T-helper 1 cell treated with Interleukin-12 subunit alpha and Interleukin-12 subunit beta and Interleukin-4 antibody, amounts not matched to agents 30 ng/mL and 1 ng/mL, for 36 hours (primary cell): Measurements from ENCODE around the gene HNRNPA0. TPM values are rescaled to one million over a fixed set of nuclear protein-coding genes. Genes with fewer than 3 reads are reported as not detected.

Experiments used
- intact Hi-C: fragments of 100-400 bp; cut with micrococcal nuclease; formaldehyde crosslinking; loops from one replicate; pipeline ENCODE4 v1.15.1; 2024
- total RNA-seq: library from RNA; stranded (reverse); gene quantifications from 2 replicates; pipeline ENCODE4 v1.2.3, GENCODE V29; 2022

The HNRNPA0 gene
- total RNA-seq, 1 donor from 2014 or later, result 29.3 TPM

DNA sequence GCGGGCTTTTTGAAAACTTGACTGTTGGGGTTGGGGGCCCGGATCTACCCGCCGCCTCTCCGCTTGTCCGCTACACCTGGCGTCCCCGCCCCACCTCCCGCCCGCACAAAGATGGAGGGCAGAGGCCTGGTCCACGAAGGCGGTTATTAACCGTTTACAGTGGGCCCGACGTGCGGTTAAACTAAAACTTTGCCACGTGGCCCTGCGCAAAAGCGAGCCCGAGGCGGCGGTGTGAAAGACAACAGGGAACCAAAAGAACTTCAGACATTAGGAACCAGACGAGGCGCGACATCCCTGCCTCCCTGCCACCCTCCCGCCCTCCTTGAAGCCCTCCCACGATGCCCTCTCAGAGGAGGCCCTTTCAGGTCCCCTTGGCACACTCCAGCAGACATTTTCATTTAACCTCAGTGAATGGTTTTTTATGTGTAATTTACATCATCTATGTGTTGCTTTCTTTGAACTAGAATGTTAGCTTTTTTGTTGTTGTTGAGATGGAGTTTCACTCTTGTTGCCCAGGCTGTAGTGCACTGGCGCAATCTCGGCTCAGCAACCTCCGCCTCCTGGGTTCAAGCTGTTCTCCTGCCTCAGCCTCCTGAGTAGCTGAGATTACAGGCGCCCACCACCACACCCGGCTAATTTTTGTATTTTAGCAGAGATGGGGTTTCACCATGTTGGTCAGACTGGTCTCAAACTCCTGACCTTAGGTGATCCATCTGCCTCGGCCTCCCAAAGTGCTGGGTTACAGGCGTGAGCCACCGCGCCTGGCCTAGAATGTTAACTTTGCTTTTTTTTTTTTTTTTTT lies 999 bp upstream of the HNRNPA0 start:
- intact Hi-C loops, result loop anchor here (1.0 to 10.0 kb wide), 15 partner anchors 58 to 1637 kb away; partner anchors contain the start of genes BRD8, EGR1, ETF1 and FAM53C

GRCh38 chr5:137753691-137754187 lies 424 bp downstream of the HNRNPA0 start:
- intact Hi-C loops, result loop anchor here (1.0 to 10.0 kb wide), 16 partner anchors 56 to 1639 kb away; partner anchors contain the start of genes BRD8, CDC23, EGR1 and ETF1

DNA sequence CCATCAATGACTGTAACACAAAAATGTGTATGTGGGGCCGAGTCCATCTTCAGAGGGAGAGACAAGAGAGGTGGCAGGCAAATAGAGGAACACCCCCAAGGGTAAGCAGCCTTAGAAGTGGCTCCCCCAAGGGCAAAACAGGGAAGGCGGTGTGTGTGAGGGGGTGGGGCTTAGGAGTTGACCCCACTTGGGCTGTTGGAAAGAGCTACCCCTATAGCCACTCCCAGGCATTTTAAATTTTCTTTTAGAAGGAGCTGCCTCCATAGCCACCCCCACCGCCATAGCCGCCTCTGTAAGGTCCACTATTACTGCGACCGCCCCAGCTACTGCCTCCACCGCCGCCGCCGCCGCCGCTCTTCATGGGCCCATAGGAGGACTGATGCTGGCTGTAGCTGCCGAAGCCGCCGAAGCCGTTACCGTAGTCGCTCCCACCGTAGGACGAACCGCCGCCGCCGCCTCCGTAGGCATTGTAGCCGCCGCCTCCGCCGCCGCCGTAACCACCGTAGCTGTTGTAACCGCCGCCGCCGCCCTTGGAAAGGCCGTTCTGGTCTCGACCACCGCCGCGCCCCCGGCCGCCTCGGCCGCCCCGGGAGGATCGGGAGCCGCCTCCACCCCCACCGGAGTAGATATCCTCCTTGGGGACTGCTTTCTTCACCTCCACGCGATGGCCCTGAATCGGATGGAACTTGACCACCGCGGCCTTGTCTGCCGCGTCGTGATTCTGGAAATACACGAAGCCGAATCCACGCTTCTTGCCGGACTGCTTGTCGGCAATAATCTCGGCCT lies 1.1 kb downstream of the HNRNPA0 start:
- intact Hi-C loops, result loop anchor here (1.0 to 10.0 kb wide), 9 partner anchors 10 to 1639 kb away; partner anchors contain the start of genes CDC23, FAM53C, MATR3 and SIL1

GRCh38 chr5:137751869-137752491 lies 2.2 kb downstream of the HNRNPA0 start:
- intact Hi-C loops, result loop anchor here (1.0 to 10.0 kb wide), 9 partner anchors 9 to 1640 kb away; partner anchors contain the start of genes CDC23, FAM53C, MATR3 and SIL1

DNA sequence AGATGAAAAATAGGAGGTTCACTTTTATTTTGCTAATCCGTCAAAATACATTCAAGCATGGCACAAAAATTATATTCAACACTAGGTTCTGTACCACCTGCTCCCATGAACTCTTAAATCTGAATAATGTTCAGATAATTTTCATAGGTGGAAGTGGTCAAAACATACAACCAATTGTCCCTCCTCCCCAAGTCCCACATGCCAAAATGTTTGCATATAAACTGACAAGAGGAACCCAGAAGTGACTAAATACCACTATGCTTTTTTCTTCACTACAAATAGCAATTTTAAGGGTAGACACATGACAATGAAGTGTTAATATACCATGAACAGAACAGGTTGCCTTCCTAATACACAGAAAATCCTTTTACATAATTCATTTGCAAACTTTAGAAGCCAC lies 3.7 kb downstream of the HNRNPA0 start:
- intact Hi-C loops, result loop anchor here (5.0 to 10.0 kb wide), 6 partner anchors 53 to 1642 kb away; partner anchors contain the start of genes FAM53C, MATR3, SIL1 and SMAD5

DNA sequence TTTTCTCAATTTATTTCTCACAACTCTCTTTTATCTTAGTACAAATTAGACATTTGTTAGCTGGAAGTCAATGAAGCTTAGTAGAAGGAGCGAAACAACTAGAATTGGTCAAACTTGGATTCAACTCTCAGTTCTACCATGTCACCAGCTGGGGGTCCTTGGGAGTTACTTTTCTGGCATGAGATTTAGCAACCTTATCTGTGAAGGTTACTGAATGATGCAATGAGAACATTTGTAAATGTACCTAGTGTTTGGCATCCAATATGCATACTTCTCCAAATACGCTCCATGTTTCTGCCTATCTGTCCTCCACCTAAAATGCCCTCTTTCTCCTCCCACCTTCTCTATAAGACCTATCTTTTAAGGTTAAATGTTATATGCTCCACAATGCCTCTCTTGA lies 6.3 kb downstream of the HNRNPA0 start:
- intact Hi-C loops, result no loop called here

GRCh38 chr5:137743031-137743640 lies 11.0 kb downstream of the HNRNPA0 start:
- intact Hi-C loops, result loop anchor here (1.0 kb wide), 3 partner anchors 9 to 114 kb away; no protein-coding TSS in a partner anchor

DNA sequence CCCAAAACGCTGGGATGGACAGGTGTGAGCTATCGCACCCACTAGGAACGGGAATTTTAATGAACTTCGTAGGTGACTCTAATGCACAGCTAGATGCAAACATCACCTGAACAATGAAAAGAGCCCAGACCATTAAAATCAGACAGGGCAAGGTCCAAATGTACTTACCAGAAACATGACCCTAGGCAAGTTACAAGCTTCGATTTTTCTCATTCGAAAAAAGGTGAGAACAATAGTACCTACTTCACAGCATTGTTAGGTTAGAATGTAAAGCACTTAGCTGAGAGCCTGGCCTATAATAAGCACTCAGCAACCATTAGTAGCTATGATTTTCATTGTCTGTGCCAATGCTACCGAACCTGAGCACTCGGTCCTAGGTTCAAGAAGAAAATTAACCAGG lies 12.4 kb downstream of the HNRNPA0 start:
- intact Hi-C loops, result no loop called here

- intact Hi-C loops, result no loop called here
Observed at GRCh38 chr5:137739737-137740136, 14.4 kb downstream of the HNRNPA0 start.

DNA sequence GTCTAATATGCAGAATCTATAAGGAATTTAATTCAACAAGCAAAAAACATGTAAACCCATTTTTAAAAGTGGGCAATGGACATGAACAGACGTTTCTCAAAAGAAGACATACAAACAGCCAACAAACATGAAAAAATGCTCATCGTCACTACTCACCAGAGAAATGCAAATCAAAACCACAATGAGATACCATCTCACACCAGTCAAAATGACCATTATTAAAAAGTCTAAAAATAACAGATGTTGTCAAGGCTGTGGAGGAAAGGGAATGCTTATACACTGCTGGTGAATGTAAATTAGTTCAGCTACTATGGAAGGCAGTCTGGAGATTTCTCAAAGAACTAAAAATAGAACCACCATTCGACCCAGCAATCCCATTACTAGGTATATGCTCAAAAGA lies 15.2 kb downstream of the HNRNPA0 start:
- intact Hi-C loops, result no loop called here

DNA sequence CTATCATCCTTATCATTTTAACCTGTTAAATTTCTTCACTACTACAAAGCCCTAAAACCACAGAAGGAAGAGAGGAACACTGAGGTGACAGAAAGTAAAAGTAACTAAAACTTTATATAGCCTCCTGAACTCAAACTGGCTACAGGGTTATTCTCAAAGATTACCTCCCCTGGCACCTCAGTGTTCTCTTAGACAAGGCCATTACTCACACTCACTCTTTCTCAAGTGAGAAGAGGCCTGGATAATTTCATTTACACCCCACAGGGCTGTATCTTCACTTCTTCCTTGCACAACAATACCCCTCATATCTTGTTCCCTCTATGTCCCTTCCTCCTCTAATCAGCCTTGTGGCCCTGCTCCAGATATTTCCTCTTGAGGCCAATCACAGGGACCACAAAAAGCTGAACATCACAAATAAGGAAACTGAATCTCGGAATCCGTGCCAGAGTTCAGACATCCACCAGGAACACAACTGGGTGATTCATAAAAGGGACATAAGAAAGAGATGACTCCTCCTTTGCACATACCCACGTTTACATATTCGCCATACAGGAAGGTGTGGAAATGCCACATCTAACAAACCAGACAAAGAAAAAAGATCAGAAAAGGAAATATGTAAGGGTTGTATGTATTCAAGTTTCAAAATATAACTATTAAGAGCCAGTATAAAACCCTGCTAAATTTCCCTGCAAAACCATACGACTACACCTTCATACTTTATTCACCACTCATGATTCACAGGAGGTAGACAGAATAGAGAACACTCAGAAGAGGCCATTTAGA lies 16.6 kb downstream of the HNRNPA0 start:
- intact Hi-C loops, result loop anchor here (1.0 kb wide), 2 partner anchors 15 to 41 kb away; no protein-coding TSS in a partner anchor

GRCh38 chr5:137736496-137736895 lies 17.7 kb downstream of the HNRNPA0 start:
- intact Hi-C loops, result no loop called here

DNA sequence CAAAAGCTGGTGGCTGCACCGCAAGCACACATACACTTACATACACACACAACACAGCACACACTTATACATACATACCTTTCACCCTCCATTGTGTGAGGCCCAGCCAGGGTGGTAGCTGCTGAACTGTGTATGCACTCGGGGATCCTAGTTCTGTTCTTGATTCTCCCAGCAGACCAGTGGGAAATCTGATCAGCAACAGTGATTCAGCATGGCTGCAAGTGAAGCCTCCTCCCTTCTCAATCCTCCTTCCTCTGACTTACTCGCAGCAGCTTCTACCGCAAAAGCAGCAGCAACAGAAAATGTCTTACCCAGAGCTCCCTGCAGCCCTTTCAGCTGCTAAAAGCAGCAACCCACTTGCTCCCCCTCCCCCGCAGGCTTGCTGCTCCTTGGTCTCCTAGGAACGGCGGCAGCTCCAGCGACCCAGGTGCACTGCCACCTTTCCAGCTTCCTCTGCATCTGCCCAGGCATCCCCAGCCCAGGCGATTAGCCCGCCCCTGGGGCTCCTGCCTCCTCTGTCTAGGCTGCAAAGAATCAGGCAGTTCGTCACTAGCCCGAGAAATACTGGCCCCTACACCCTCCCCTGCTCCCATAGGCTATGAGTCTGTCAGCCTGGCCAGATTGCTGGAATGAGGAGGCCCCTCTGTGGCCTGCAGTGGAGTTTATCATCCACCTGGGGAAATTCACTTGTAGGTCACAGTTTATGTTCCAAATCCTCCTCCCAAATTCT lies 18.4 kb downstream of the HNRNPA0 start, which contains the start of gene KLHL3:
Gene KLHL3, minus strand, starts transcription at position 535 of the 730 bp plus-strand sequence. Its CDS starts 443 bp downstream, at position 92.
- intact Hi-C loops, result loop anchor here (1.0 kb wide), 1 partner anchor 69 kb away; no protein-coding TSS in a partner anchor

- intact Hi-C loops, result loop anchor here (1.0 kb wide), 1 partner anchor 69 kb away; no protein-coding TSS in a partner anchor
Observed at GRCh38 chr5:137734962-137735554, 19.1 kb downstream of the HNRNPA0 start.

GRCh38 chr5:137734331-137734730 lies 19.8 kb downstream of the HNRNPA0 start:
- intact Hi-C loops, result no loop called here

- intact Hi-C loops, result no loop called here
Observed at GRCh38 chr5:137733922-137734321, 20.2 kb downstream of the HNRNPA0 start.

DNA sequence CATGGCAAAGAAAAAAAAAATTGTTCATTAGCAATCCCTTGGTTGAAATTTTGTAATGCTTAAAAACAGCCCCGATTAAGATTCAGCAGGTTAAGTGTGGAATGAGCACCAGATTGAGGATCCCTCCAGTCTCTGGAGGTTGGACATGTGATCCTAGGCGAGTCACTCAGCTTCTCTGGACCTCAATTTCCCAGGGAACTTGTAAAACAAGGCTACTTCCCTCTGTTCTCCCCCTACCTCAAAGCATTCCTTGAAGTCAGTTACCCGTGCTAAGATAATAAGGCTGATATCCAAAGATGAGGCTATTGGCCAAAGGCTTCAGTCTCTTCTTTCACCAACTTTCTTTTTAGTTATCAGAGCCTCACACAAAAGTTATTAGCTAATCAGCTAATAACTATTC lies 21.2 kb downstream of the HNRNPA0 start:
- intact Hi-C loops, result no loop called here

- intact Hi-C loops, result no loop called here
Observed at GRCh38 chr5:137731176-137731575, 23.0 kb downstream of the HNRNPA0 start.
